GM06990 (cell line): ENCODE measurements around the gene NFAT5.

Experiments used
- DNase-seq: peaks from one replicate; pipeline ENCODE4 v3.0.0-alpha.2; 2011; ENCODE audit not compliant: insufficient read length; ENCODE audit errors: extremely low read depth
- H3K27me3 ChIP-seq: replicated peaks from 2 replicates; pipeline ENCODE4 v1.6.0; 2011; ENCODE audit warnings: low read length; ENCODE audit not compliant: control insufficient read depth, insufficient read depth
- H3K36me3 ChIP-seq: 2 replicates; pipeline ENCODE4 v1.5.1; 2011; ENCODE audit warnings: low read length; ENCODE audit not compliant: control insufficient read depth, insufficient read depth
- H3K4me3 ChIP-seq: replicated peaks from 2 replicates; pipeline ENCODE4 v1.5.1; 2011; ENCODE audit warnings: low read depth, mild to moderate bottlenecking, control low read depth, low read length
- CTCF ChIP-seq: IDR thresholded peaks from 2 replicates; pipeline ENCODE4 v1.5.1; 2011; ENCODE audit warnings: low read length, control low read depth, mild to moderate bottlenecking, inconsistent platforms; ENCODE audit not compliant: insufficient read depth, poor library complexity, severe bottlenecking

Gene NFAT5

GRCh38 chr16:69672315-69672997, 106.7 kb downstream of the NFAT5 start:
- Histone ChIP-seq H3K36me3 (peaks cover 6% of the 10 kb centered on the region), H3K4me3 (no peak overlapping the region), H3K27me3 (no peaks in the 10 kb centered on the region)
- DNase-seq = no peak
- no peak for TF ChIP-seq CTCF

- TF ChIP-seq CTCF = no peak
- DNase-seq = no peak
- H3K36me3 ChIP-seq = peaks cover 6% of the 10 kb centered on the region
- no peaks in the 10 kb centered on the region for H3K27me3 ChIP-seq
- no peak overlapping the region for H3K4me3 ChIP-seq
Observed at GRCh38 chr16:69672998-69673713, 107.4 kb downstream of the NFAT5 start.

GRCh38 chr16:69680358-69680757, 114.6 kb downstream of the NFAT5 start:
- Histone ChIP-seq H3K4me3 (no peak overlapping the region), H3K27me3 (no peaks in the 10 kb centered on the region), H3K36me3 (peaks cover 9% of the 10 kb centered on the region)
- TF ChIP-seq CTCF = no peak
- DNase-seq = no peak

- H3K36me3 ChIP-seq = peaks cover 17% of the 10 kb centered on the region
- TF ChIP-seq CTCF = no peak
Observed at GRCh38 chr16:69688589-69688988, 122.8 kb downstream of the NFAT5 start.

GRCh38 chr16:69691980-69692911, 126.5 kb downstream of the NFAT5 start:
- Histone ChIP-seq H3K4me3 (no peak overlapping the region), H3K27me3 (no peaks in the 10 kb centered on the region), H3K36me3 (peaks cover 22% of the 10 kb centered on the region)
- DNase-seq = no peak
- no peak for TF ChIP-seq CTCF

More at GRCh38 chr16:69688589-69688988, 122.8 kb downstream of the NFAT5 start:
- no peak for DNase-seq
- Histone ChIP-seq H3K27me3 (no peaks in the 10 kb centered on the region), H3K4me3 (no peak overlapping the region)
